Nephron (organoid): ENCODE measurements around the gene EXOC1L.

Experiments
- H3K27ac Mint-ChIP-seq, 3 experiments: 2 replicates each; pipeline ENCODE4 v1.8.0; 2020; ENCODE audit warnings: mixed read lengths in 3 of 3, mild to moderate bottlenecking in 2 of 3, moderate library complexity in 1 of 3
- H3K27me3 Mint-ChIP-seq: 2 replicates; pipeline ENCODE4 v1.8.0; 2021; ENCODE audit warnings: low read depth, mild to moderate bottlenecking, moderate library complexity, mixed read lengths
- H3K36me3 Mint-ChIP-seq: 2 replicates; pipeline ENCODE4 v1.8.0; 2020; ENCODE audit warnings: low read depth, mixed read lengths
- H3K4me1 Mint-ChIP-seq: 2 replicates; pipeline ENCODE4 v1.8.0; 2020; ENCODE audit warnings: mixed read lengths
- H3K4me3 Mint-ChIP-seq, 3 experiments: 2 replicates each; pipeline ENCODE4 v1.8.0; 2020; ENCODE audit warnings: mild to moderate bottlenecking in 3 of 3, mixed read lengths in 3 of 3, moderate library complexity in 2 of 3
- H3K9me3 Mint-ChIP-seq: 2 replicates; pipeline ENCODE4 v1.8.0; 2020; ENCODE audit warnings: mixed read lengths
- TF ChIP-seq, protein P1 (sequence below), 3 experiments: fragments of 200-600 bp; sonication (generic); IDR thresholded peaks; one replicate each; pipeline ENCODE4 v1.5.0; 2021; ENCODE audit warnings: antibody characterized with exemption in 3 of 3; ENCODE audit not compliant: unreplicated experiment in 3 of 3

EXOC1L gene

DNA sequence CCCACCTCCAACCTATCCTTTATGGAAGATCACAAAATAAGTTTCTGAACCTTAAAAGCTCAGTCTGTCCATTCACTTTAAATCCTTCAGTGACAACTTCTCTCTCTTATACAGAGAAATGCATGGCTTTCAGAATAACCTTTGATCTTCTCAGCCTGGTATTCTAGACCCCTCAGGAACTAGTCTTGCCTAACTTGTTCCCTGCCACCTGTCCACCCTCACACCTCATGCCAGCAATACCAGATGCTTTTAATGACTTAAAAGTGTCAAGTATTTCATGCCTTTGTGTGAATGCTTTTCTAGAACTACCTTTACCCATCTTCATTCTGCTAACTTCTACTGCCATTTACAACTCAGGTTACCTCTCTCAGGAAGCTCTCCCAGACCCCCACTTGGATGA, 7.4 kb downstream of the EXOC1L start:
- TF ChIP-seq, protein P1, sequence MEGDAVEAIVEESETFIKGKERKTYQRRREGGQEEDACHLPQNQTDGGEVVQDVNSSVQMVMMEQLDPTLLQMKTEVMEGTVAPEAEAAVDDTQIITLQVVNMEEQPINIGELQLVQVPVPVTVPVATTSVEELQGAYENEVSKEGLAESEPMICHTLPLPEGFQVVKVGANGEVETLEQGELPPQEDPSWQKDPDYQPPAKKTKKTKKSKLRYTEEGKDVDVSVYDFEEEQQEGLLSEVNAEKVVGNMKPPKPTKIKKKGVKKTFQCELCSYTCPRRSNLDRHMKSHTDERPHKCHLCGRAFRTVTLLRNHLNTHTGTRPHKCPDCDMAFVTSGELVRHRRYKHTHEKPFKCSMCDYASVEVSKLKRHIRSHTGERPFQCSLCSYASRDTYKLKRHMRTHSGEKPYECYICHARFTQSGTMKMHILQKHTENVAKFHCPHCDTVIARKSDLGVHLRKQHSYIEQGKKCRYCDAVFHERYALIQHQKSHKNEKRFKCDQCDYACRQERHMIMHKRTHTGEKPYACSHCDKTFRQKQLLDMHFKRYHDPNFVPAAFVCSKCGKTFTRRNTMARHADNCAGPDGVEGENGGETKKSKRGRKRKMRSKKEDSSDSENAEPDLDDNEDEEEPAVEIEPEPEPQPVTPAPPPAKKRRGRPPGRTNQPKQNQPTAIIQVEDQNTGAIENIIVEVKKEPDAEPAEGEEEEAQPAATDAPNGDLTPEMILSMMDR (IDR thresholded peaks at IDR 0.05; ENCODE audit: unreplicated experiment in 3 of 3): no peak
- Mint-ChIP-seq H3K9me3 (no peaks in the 10 kb centered on the region), H3K27ac (no peak overlapping the region), H3K4me3 (no peak overlapping the region), H3K36me3 (no peaks in the 10 kb centered on the region), H3K4me1 (no peaks in the 10 kb centered on the region), H3K27me3 (peaks cover 4% of the 10 kb centered on the region)

GRCh38 chr4:55827582-55827981, 8.0 kb downstream of the EXOC1L start:
- no peaks in the 10 kb centered on the region for H3K27me3 Mint-ChIP-seq
- H3K4me1 Mint-ChIP-seq: no peaks in the 10 kb centered on the region
- H3K9me3 Mint-ChIP-seq: no peaks in the 10 kb centered on the region
- H3K27ac Mint-ChIP-seq: no peak overlapping the region
- H3K36me3 Mint-ChIP-seq: no peaks in the 10 kb centered on the region
- H3K4me3 Mint-ChIP-seq: no peak overlapping the region
- TF ChIP-seq, protein P1 (IDR thresholded peaks at IDR 0.05; ENCODE audit: unreplicated experiment in 3 of 3): no peak

DNA sequence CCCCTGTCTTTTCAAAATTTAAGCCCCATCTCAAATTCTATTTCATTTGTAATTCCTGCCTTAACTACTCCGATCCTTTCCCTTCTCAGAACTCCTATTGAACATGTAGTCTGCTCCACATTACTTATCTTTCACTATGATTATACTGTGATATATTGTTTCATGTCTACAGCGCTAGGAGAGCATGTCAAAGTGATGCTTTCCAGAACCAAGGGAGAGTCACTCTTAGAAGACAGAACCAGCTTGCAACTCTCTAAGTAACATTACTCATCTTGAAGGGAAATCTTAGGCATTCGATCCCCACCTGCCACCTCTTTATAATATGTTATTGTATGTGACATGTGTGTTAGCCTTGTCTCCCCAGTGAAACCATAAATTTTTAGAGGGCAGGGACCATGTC, 10.5 kb downstream of the EXOC1L start:
- no peak overlapping the region for H3K4me3 Mint-ChIP-seq
- no peaks in the 10 kb centered on the region for H3K4me1 Mint-ChIP-seq
- H3K9me3 Mint-ChIP-seq: no peaks in the 10 kb centered on the region
- no peaks in the 10 kb centered on the region for H3K27me3 Mint-ChIP-seq
- TF ChIP-seq, protein P1 (IDR thresholded peaks at IDR 0.05; ENCODE audit: unreplicated experiment in 3 of 3): no peak
- H3K36me3 Mint-ChIP-seq: no peaks in the 10 kb centered on the region
- no peak overlapping the region for H3K27ac Mint-ChIP-seq

DNA sequence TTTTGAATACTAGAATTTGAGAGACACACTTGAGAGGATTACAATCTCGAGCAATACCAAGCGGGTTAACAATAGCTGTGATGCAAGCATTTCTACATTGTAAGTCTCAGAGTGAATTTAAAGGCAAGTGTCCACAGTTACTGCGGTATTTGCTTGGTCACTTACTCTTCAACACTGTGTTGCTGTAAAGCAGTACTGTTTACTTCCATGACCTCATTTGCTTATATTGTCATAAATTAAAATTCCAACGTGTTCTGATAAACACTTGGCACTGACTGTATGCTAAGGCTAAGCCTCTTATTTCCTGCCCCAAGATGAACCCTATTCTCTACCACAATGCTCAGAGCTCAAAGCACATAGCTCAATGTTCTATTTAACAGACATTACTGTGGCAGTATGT, 11.1 kb downstream of the EXOC1L start:
- Mint-ChIP-seq H3K27me3 (peaks cover 3% of the 10 kb centered on the region), H3K36me3 (no peaks in the 10 kb centered on the region), H3K4me1 (no peaks in the 10 kb centered on the region), H3K27ac (no peak overlapping the region), H3K9me3 (peaks cover 3% of the 10 kb centered on the region), H3K4me3 (no peak overlapping the region)
- TF ChIP-seq, protein P1 (IDR thresholded peaks at IDR 0.05; ENCODE audit: unreplicated experiment in 3 of 3): no peak

GRCh38 chr4:55834086-55834795, 14.7 kb downstream of the EXOC1L start:
- TF ChIP-seq, protein P1 (IDR thresholded peaks at IDR 0.05; ENCODE audit: unreplicated experiment in 3 of 3): no peak
- no peak overlapping the region for H3K27ac Mint-ChIP-seq
- no peak overlapping the region for H3K4me3 Mint-ChIP-seq
- H3K36me3 Mint-ChIP-seq: no peaks in the 10 kb centered on the region
- H3K9me3 Mint-ChIP-seq: peaks cover 5% of the 10 kb centered on the region
- no peaks in the 10 kb centered on the region for H3K4me1 Mint-ChIP-seq
- peaks cover 3% of the 10 kb centered on the region for H3K27me3 Mint-ChIP-seq

DNA sequence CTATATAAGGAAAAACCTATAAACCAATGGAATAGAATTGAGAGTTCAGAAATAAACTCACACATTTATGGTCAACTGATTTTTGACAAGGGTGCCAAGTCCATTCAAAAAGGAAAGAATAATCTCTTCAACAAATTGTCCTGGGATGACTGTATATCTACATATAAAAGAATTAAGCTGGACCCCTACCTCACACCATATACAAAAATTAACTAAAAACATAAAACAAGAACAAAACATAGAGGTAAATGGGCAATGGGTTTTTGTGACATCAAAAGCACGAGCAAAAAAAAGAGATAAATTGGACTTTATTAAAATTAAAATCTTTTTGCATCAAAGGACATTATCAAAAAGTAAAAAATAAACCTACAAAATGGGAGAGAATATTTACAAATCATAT, 18.3 kb downstream of the EXOC1L start:
- TF ChIP-seq, protein P1 (IDR thresholded peaks at IDR 0.05; ENCODE audit: unreplicated experiment in 3 of 3): no peak
- Mint-ChIP-seq H3K27me3 (peaks cover 3% of the 10 kb centered on the region), H3K4me3 (no peak overlapping the region), H3K9me3 (peaks cover 9% of the 10 kb centered on the region), H3K36me3 (no peaks in the 10 kb centered on the region), H3K4me1 (no peaks in the 10 kb centered on the region), H3K27ac (no peak overlapping the region)
